GM19328 (cell line): ENCODE results near the gene MCU.

ENCODE experiments used
- ATAC-seq: cut with Tn5 transposase; IDR thresholded peaks from one replicate; pipeline ENCODE4 v1.9.1; 2021; ENCODE audit warnings: mild to moderate bottlenecking, moderate library complexity; ENCODE audit not compliant: unreplicated experiment

The MCU gene

GRCh38 chr10:72800000-72800740 lies 108.2 kb downstream of the MCU start:
- no peak for ATAC-seq

DNA sequence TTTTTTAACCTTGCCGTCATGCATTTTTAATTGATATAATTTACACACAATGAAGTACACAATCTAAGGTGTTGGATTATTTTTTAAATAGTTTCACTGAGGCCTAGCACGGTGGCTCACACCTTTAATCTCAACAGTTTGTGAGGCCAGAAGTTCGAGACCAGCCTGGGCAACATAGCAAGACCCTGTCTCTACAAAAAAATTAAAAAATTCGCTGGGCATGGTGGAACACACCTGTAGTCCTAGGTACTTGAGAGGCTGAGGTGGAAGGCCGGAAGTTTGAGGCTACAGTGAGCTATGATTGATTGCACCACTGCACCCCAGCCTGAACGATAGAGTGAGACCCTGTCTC lies 108.8 kb downstream of the MCU start:
- no peak for ATAC-seq

DNA sequence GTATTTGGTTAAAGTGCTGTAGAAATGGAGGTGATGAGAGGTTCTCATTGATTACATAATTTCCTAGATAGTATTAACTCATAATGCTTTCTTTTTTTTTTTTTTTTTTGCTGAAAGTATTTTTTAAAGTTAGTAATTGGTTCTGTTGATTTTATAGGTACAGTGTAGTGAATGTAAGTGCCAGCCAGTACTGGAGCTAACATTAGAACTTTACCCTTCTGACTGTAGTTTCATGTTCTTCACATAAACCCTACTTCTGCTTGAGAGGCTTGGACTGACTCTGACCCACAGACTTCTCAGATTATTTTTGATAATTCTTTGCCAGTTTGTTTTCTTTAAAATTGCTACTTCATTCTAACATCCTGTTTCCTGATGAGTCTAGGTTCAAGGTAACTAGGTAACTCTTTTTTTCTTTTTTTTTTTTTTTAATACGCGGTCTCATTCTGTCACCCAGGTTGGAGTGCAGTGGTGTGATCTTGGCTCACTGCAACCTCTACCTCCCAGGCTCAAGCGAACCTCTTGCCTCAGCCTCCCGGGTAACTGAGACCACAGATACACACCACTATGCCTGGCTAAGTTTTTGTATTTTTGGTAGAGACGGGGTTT lies 109.4 kb downstream of the MCU start:
- ATAC-seq = no peak

GRCh38 chr10:72802332-72802731 lies 110.4 kb downstream of the MCU start:
- ATAC-seq = no peak

DNA sequence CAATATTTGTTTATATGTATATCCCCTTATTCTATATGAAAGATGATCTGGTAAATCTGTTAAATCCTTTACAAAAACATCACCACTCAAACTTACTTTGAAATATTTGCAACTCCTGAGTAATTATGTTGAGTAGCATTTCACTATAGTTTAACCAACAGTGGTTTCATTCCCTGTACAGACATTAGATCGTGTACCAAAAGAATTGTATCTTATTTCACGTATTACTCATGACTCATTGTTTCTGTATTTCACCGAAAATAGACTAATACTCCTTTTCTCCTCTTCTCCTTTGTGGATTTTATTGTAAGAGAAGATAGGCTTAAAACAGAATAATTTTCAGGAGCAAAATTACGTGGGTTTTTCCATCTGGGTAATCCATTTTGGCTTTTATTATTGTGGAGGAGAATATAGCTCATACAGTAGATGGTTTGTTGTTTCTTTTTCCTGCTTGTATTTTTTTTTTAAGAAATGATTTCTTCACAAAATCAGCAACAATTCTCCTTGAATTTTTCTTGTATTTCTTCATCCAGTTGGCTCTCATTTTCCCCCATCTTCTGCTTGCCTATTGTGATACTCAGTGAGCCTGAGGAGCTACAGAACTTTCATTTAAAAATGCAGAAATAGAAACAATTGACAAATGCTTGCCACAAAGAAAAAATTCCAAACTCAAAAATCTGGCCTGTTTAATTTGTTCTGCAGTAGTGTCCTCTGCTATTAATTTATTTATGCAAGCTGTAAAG lies 111.0 kb downstream of the MCU start:
- no peak for ATAC-seq

GRCh38 chr10:72808001-72808400 lies 116.1 kb downstream of the MCU start:
- ATAC-seq = no peak

DNA sequence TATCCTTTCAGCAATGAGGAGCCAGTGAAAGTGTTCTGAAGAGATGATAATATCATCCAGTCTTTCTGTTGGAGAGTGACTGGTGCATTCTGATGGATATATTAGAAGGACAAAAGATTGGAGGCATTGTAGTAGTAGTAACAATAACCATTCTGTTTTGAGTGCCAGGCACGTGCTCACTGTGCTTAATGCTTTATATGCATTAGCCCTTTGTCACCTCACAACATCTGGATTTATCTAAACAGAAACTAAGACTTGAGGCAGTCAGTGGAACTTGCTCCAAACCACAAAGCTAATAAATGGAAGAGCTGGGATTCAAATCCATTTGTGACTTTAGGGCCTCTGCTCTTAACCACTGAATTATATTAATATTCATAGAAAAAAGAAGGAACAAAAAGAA lies 117.1 kb downstream of the MCU start:
- ATAC-seq = no peak

GRCh38 chr10:72810976-72811375 lies 119.0 kb downstream of the MCU start:
- no peak for ATAC-seq

- ATAC-seq = no peak
Measured at GRCh38 chr10:72812415-72812752, 120.4 kb downstream of the MCU start.

DNA sequence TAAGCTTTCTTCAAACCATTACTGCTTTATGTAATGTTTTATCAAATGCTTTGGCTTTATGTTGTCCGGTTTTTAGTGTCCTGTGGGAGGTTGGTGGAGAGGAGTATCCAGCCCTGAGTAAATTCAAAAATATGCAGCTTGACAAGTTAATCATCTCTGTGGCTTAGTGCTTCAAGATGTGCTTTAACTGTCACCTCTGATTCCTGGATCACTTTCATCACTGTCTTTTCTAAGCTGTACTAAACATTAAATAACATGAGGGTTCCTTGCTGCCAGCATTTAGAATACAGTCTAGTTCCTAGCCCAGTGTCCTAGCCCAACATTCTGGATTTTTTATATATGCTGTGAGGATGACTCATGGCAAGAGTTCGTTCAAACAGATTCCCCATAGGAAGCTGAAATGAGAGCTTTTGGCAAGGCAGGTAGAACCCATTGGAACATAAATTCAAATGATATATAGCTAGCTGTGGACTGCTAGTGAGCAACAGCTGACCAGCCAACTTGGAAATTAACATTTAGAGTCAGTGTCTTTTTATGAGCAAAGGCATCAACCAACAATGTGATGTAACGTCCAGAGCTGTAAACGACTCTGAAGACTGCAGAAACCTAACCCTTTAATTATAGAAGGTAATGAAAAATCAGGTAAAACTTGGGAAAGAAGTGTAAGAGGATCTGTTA lies 120.9 kb downstream of the MCU start:
- ATAC-seq = no peak

DNA sequence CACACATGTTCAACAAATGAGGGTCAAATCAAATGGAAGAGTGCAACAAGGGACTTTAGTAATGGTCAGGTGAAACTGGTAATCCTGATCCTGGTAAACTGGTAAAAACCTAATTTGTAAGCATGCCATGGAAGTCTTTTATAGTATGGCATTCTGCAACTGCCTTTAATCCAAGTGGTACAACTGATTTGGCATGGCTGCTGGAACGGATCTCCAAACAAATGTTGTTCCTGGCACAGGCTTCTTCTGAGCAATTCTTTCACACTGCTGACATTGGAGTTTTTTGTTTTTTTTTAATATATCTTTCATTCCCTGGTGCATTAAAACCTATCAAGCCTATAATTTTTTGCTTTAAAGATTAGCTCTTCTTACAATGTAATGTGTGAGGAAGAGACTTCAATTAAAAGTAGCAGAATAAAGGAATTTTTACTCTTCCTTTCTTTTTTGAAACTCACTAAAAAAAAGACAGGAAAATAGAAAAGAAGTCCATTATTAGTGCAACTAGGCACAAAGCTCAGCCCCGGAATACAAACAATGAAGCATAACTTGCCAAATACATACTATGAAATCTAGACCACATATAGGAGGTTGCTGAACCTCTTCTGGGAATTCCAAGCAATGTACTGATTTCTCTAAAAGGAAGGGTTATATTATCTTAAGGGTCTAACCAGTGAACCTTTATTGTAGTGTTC lies 122.3 kb downstream of the MCU start:
- no peak for ATAC-seq

DNA sequence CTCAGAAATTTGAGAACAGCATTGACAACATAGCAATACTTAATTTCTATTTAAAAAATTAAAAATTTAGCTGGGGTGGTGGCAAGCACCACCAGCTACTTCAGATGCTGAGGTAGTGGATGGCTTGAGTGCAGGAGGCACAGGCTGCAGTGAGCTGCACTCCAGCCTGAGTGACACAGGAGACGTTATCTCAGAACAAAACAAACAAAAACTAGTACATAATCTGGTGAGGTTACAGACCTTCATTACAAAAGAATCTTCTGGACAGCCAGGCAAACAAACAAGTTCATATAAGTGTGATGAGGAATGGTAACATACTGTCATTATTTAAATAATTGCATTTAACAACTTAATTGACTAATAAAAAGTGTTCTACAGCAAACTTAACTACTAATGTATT lies 124.6 kb downstream of the MCU start:
- no peak for ATAC-seq

DNA sequence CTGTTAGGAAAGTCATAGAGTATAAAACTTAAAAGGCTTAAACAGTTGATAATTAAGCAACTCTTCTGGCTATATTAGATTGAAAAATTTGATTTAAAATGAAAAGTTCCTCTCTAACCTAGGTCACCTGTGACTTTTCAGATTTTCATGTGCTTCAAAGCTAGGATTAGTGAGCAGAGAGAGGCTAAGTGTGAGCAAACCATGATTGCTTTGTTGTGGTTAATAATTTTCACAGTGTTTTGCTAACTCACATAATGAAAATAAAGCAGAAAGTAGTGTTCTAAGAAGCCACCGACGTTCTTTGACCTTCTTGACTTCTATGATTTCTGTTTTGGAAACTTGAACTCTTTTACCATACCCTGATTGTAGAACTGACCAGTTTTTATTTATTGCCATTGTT lies 126.1 kb downstream of the MCU start:
- ATAC-seq = no peak

GRCh38 chr10:72819053-72819452 lies 127.1 kb downstream of the MCU start:
- no peak for ATAC-seq

GRCh38 chr10:72821606-72822005 lies 129.7 kb downstream of the MCU start:
- no peak for ATAC-seq

DNA sequence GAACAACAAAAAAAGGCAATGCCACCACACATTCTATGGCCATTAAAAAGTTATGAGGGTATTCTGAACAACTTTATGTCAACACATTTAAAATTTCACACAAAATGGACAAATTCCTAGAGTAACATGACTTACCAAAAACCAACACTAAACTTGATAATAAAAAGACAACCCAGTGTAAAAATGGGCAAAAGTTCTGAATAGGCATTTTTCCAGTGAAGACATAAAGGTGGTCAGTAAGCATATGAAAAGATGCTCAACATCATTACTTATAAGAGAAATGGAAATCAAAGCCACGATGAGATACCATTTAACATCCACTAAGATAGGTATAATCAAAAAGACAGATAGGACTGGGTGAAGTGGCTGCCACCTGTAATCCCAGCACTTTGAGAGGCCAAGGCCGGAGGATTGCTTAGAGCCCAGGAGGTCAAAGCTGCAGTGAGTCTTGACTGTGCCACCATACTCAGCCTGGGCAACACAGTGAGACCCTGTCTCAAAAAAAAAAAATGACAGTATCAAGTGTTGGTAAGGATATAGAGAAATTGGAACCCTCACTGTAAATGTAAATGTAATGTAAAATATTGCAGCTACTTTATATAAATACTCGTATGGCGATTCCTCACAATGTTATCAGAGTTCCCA lies 130.5 kb downstream of the MCU start:
- ATAC-seq = no peak

DNA sequence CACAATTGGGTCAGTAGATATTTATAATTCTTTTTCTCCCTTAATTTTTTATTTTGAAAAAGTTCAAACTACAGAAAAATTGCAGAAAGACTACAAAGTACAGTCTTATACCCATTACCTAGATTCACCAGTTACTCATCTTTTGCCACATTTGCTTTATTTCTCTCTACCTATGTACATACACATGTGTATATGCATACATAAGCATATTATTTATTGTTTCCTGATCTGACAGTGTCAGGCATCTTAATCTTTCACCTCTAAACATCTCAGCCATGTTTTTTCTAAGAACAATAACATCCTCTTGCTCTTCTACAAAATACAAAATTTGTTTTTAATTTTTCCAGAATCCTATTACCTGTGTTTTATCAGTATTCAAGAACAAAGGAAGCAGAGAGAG lies 133.2 kb downstream of the MCU start:
- ATAC-seq = no peak

DNA sequence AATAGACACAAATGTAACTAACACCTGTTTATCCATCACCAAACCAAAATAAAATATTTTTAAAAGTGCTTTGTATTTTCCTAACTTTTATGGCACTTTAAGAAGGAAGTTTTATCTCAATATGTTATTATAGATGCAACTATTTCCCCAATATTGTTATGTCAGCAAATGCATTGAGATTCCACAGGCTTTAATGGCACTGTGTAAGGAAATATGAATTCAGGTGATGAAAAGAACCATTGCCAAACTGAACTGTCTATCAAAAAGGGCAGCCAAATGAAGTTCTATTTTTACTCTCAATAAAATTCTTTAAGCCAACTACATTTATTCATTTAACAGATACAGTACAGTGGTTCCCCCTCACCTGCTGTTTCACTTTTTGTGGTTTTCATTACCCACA lies 134.4 kb downstream of the MCU start:
- no peak for ATAC-seq

- ATAC-seq = no peak
Measured at GRCh38 chr10:72828294-72828693, 136.4 kb downstream of the MCU start.

GRCh38 chr10:72830625-72831024 lies 138.7 kb downstream of the MCU start:
- ATAC-seq = no peak
